H1 (cell line): Measurements from ENCODE around the gene FBXO8. TPM values are rescaled to one million over a fixed set of nuclear protein-coding genes. Genes with fewer than 3 reads are reported as not detected.

ENCODE experiments used
- BACH1 ChIP-seq: IDR thresholded peaks from 2 replicates; pipeline ENCODE4 v1.6.1; 2012; ENCODE audit warnings: low read length, improper control_type of control experiment
- CBX5 ChIP-seq: fragments of 300-800, 300-1000 bp; sonication (generic); IDR thresholded peaks from 2 replicates; pipeline ENCODE4 v1.7.1; 2016; ENCODE audit warnings: antibody characterized with exemption, low read length, low read depth
- CTCF ChIP-seq, 3 experiments: IDR thresholded peaks; 1 replicate in 2 of 3; 2 replicates in 1 of 3; pipeline versions ENCODE4 v1.5.1 to v1.6.1; 2011; ENCODE audit warnings: low read length in 3 of 3, mild to moderate bottlenecking in 3 of 3, inconsistent platforms in 2 of 3, low read depth in 1 of 3, moderate library complexity in 1 of 3; ENCODE audit not compliant: insufficient read depth in 1 of 3; ENCODE audit errors: control extremely low read depth in 1 of 3
- GTF2F1 ChIP-seq: IDR thresholded peaks from 2 replicates; pipeline ENCODE4 v1.6.1; 2012; ENCODE audit warnings: low read depth, low read length, improper control_type of control experiment, borderline replicate concordance
- NRF1 ChIP-seq: IDR thresholded peaks from 2 replicates; pipeline ENCODE4 v1.6.1; 2011; ENCODE audit warnings: mild to moderate bottlenecking, low read depth, low read length, improper control_type of control experiment
- RBBP5 ChIP-seq: IDR thresholded peaks from 2 replicates; pipeline ENCODE4 v1.7.1; 2012; ENCODE audit warnings: low read depth, mild to moderate bottlenecking, inconsistent platforms, low read length, moderate library complexity, borderline replicate concordance
- RFX5 ChIP-seq: IDR thresholded peaks from 2 replicates; pipeline ENCODE4 v1.6.1; 2011; ENCODE audit warnings: low read depth, low read length, improper control_type of control experiment, borderline replicate concordance
- polyA plus RNA-seq, 7 experiments: library from polyadenylated mRNA; depleted of rRNA in 3 of 7; stranded (reverse) in 5 of 7; unstranded in 2 of 7; fragments of >200 nt in 5 of 7; fragments of 200-250 nt in 2 of 7; gene quantifications; 1 replicate in 5 of 7; 2 replicates in 1 of 7; 4 replicates in 1 of 7; pipeline versions ENCODE4 v1.2.1 to v1.2.3, GENCODE V29; 2011 to 2013; ENCODE audit warnings: missing spikeins in 2 of 7, mixed read lengths in 2 of 7
- total RNA-seq: library from RNA; stranded (reverse); fragmentation: NEBNext Ultra II Directional; extraction: Animal tissue kit (Norgen Biotek cat#: 25700); gene quantifications from 2 replicates; pipeline ENCODE4 v1.2.1, GENCODE V29; 2021

The FBXO8 gene
- total and polyA plus RNA-seq, 2 of the 8 experiments (the other 6 are each of a cell fraction or from before 2014, with no cell fraction given) = 5.1 to 7.5 TPM

- no peak for TF ChIP-seq CTCF (IDR thresholded peaks at IDR 0.05; ENCODE audit: control extremely low read depth in 1 of 3, insufficient read depth in 1 of 3, low read depth in 1 of 3, low read length in 3 of 3)
- no peak for TF ChIP-seq GTF2F1
- no peak for TF ChIP-seq RBBP5
- no peak for TF ChIP-seq BACH1
- TF ChIP-seq RFX5 = no peak
- TF ChIP-seq NRF1 = no peak
- TF ChIP-seq CBX5 = no peak
Measured at GRCh38 chr4:174274436-174274835, 9.0 kb downstream of the FBXO8 start (continued).
